ENCODE data around the gene INPP5A. TPM values are rescaled to one million over a fixed set of nuclear protein-coding genes. Genes with fewer than 3 reads are reported as not detected.

Gene INPP5A
- total RNA-seq, 1 experiment from 2014 or later, result 16.6 TPM

- TF ChIP-seq CTCF (IDR thresholded peaks at IDR 0.05; ENCODE audit: unreplicated experiment), result no peak
- no peaks in the 10 kb centered on the region for H3K27me3 Mint-ChIP-seq (ENCODE audit: unreplicated experiment)
- H3K27ac Mint-ChIP-seq (ENCODE audit: unreplicated experiment), result peak overlapping the region; percentile 34
- CTCF ChIA-PET, result no interaction called here
- BruUV-seq (replicated peaks), result no TSS peak
- peaks cover 30% of the 10 kb centered on the region for H3K4me1 Mint-ChIP-seq (ENCODE audit: low read depth, unreplicated experiment)
- intact Hi-C loops (cut with micrococcal nuclease; ENCODE audit: unreplicated experiment), result loop anchor here (2.0 kb wide), 1 partner anchor 41 kb away; no protein-coding TSS in a partner anchor
- DNase-seq, result no peak
- H3K36me3 Mint-ChIP-seq (ENCODE audit: insufficient read depth, unreplicated experiment), result peaks cover 39% of the 10 kb centered on the region
- peak overlapping the region; percentile 41 for H3K4me3 Mint-ChIP-seq (ENCODE audit: low read depth, unreplicated experiment)
- peaks cover 3% of the 10 kb centered on the region for H3K9me3 Mint-ChIP-seq (ENCODE audit: low read depth, unreplicated experiment)
Observed at GRCh38 chr10:132533571-132534260, 3.9 kb upstream of the INPP5A start.

- TF ChIP-seq CTCF (IDR thresholded peaks at IDR 0.05; ENCODE audit: unreplicated experiment), result no peak
- Mint-ChIP-seq H3K36me3 (ENCODE audit: insufficient read depth, unreplicated experiment) (peaks cover 43% of the 10 kb centered on the region), H3K4me1 (ENCODE audit: low read depth, unreplicated experiment) (peaks cover 34% of the 10 kb centered on the region), H3K9me3 (ENCODE audit: low read depth, unreplicated experiment) (peaks cover 3% of the 10 kb centered on the region), H3K27ac (ENCODE audit: unreplicated experiment) (no peak overlapping the region), H3K4me3 (ENCODE audit: low read depth, unreplicated experiment) (peak overlapping the region; percentile 40), H3K27me3 (ENCODE audit: unreplicated experiment) (no peaks in the 10 kb centered on the region)
- CTCF ChIA-PET, result no interaction called here
- no TSS peak for BruUV-seq (replicated peaks)
- intact Hi-C loops (cut with micrococcal nuclease; ENCODE audit: unreplicated experiment), result no loop called here
- DNase-seq, result no peak
Observed at GRCh38 chr10:132534391-132535064, 3.1 kb upstream of the INPP5A start.

GRCh38 chr10:132535065-132535651 is 2.4 kb upstream of the INPP5A start:
- intact Hi-C loops (cut with micrococcal nuclease; ENCODE audit: unreplicated experiment), result no loop called here
- no TSS peak for BruUV-seq (replicated peaks)
- DNase-seq, result no peak
- Mint-ChIP-seq H3K4me1 (ENCODE audit: low read depth, unreplicated experiment) (peaks cover 34% of the 10 kb centered on the region), H3K27me3 (ENCODE audit: unreplicated experiment) (no peaks in the 10 kb centered on the region), H3K36me3 (ENCODE audit: insufficient read depth, unreplicated experiment) (peaks cover 43% of the 10 kb centered on the region), H3K27ac (ENCODE audit: unreplicated experiment) (no peak overlapping the region), H3K4me3 (ENCODE audit: low read depth, unreplicated experiment) (peak overlapping the region; percentile 40), H3K9me3 (ENCODE audit: low read depth, unreplicated experiment) (peaks cover 3% of the 10 kb centered on the region)
- CTCF ChIA-PET, result interaction anchor here (0.8 kb wide), 1 partner anchor 410 kb away, joined by 7 read pairs; no protein-coding TSS in a partner anchor
- TF ChIP-seq CTCF (IDR thresholded peaks at IDR 0.05; ENCODE audit: unreplicated experiment), result no peak

GRCh38 chr10:132536241-132536876 is 1.2 kb upstream of the INPP5A start:
- Mint-ChIP-seq H3K36me3 (ENCODE audit: insufficient read depth, unreplicated experiment) (peaks cover 43% of the 10 kb centered on the region), H3K4me1 (ENCODE audit: low read depth, unreplicated experiment) (peaks cover 34% of the 10 kb centered on the region), H3K27ac (ENCODE audit: unreplicated experiment) (no peak overlapping the region), H3K9me3 (ENCODE audit: low read depth, unreplicated experiment) (peaks cover 3% of the 10 kb centered on the region), H3K4me3 (ENCODE audit: low read depth, unreplicated experiment) (peak overlapping the region; percentile 77), H3K27me3 (ENCODE audit: unreplicated experiment) (no peaks in the 10 kb centered on the region)
- BruUV-seq (replicated peaks), result TSS peak; percentile 68
- CTCF ChIA-PET, result no interaction called here
- intact Hi-C loops (cut with micrococcal nuclease; ENCODE audit: unreplicated experiment), result no loop called here
- TF ChIP-seq CTCF (IDR thresholded peaks at IDR 0.05; ENCODE audit: unreplicated experiment), result no peak
- DNase-seq, result peak; percentile 32

Measured in Calu3 (cell line).